ENCODE data around the gene GRIK4. TPM values are rescaled to one million over a fixed set of nuclear protein-coding genes. Genes with fewer than 3 reads are reported as not detected.
"Not testable (repeated sequence)": the region's sequence is repeated elsewhere in the genome, so short reads cannot be mapped to it uniquely, and the experiment has no call there.

Gene GRIK4
- polyA plus RNA-seq, 10 donors = 0.18 to 0.86 (median 0.36) TPM

- DNase-seq = peak; percentile 22 to 71 (median 34)
Measured at GRCh38 chr11:120985718-120986569, 474.4 kb downstream of the GRIK4 start.

GRCh38 chr11:120988603-120989002 is 477.1 kb downstream of the GRIK4 start:
- no peak for DNase-seq

DNA sequence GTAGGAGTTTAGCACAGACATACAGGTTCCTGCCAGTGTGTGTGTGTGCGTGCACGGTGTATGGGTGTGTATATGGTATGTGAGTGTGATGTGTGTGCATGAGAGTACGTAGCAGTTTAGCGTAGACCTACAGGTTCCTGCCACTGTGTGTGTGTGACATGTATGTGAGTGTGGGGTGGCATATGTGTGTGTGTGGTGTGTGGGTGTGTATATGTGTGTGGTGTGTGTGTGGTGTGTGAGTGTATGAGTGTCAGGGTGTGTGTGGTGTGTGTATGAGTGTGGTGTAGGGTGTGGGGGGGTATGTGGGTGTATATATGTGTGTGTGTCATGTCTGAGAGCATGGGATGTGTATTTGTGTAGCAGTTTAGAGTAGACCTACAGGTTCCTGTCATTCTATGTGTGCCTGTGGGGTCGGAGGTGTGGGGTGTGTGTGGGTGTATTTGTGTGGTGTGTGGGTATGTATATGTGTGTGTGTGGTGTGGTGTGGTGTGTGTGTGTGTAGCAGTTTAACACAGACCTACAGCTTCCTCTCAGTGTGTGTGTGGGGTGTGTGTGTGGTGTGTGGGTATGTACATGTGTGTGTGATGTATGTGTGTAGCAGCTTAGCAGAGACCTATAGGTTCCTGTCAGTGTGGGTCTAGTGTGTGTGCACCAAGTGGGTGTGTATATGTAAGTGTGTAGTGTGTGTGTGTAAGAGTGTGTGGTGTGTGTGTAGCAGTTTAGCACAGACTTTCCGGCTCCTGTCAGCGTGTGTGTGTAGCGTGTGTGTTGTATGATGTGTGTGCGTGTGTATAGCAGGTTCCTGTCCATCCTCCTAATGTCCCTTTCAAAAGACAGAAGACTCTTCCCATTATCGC is 480.5 kb downstream of the GRIK4 start:
- no peak for DNase-seq

- DNase-seq = no peak
Measured at GRCh38 chr11:120994091-120994859, 482.7 kb downstream of the GRIK4 start.

- DNase-seq = no peak
Measured at GRCh38 chr11:120995184-120995583, 483.6 kb downstream of the GRIK4 start.

- no peak for DNase-seq
Measured at GRCh38 chr11:120996973-120997372, 485.4 kb downstream of the GRIK4 start.

DNA sequence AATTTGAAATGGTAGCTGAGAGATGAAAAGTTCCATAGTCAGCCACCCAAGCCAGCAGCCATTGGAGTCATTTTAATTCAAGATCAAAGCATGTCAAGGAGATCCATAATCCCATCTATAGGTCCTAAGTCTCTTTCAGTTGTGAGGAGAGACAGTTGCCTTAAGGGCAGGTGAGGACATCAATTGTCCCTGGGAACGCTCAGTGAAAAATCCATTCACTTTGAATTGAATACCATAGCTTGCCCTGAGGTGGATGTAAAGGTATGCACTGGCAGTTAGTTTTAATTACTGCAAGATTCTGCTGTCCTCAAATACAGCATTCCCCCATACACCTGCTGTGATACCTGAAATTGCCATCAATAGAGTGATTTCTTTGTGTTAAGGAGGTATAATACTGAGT is 487.0 kb downstream of the GRIK4 start:
- no peak for DNase-seq

- no peak for DNase-seq
Measured at GRCh38 chr11:121004206-121004840, 492.8 kb downstream of the GRIK4 start.

DNA sequence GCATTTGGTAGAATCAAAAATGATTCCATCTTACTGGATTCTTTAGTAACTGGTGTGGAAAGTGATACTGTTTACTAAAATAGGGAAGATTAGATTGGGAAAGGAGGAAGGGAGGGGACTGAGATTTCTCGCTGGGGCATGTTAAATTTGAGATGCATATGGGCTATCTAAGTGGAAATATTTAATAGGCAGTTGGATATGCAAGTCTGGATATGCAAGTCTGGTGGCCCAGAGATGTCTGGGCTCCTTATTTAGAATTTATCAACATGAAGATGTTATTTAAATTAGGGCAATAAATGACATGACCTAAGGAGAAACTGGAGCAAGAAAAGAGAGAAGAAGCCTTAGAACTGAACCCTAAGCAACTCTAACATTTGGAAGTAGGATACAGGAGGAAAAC is 495.4 kb downstream of the GRIK4 start:
- DNase-seq = no peak

- no peak for DNase-seq
Measured at GRCh38 chr11:121008551-121008950, 497.0 kb downstream of the GRIK4 start.

DNA sequence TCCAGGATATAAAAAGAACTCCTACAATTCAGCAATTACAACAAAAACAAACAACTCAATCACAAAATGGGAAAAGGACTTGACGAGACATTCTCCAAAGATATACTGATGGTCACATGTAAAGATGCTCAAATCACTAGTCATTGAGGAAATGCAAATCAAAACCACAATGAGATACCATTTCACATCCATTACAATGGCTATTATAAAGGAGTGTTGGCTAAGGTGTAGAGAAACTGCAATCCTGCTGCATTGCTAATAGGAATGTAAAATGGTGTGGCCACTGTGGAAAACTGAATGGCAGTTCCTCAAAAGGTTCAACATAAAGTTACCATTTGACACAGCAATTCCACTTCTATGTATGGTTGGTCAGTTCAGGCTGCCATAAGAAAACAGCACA is 500.5 kb downstream of the GRIK4 start:
- DNase-seq = no peak

- no peak for DNase-seq
Measured at GRCh38 chr11:121018746-121019145, 507.2 kb downstream of the GRIK4 start.

DNA sequence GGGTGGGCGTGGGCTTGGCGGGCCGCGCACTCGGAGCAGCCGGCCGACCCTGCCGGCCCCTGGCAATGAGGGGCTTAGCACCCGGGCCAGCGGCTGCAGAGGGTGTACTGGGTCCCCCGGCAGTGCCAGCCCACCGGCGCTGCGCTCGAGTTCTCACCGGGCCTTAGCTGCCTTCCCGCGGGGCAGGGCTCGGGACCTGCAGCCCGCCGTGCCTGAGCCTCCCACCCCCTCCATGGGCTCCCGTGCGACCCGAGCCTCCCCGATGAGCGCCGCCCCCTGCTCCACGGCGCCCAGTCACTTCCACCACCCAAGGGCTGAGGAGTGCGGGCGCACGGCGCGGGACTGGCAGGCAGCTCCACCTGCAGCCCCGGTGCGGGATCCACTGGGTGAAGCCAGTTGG is 510.2 kb downstream of the GRIK4 start:
- DNase-seq = not testable (repeated sequence)

GRCh38 chr11:121023848-121024751 is 512.6 kb downstream of the GRIK4 start, which contains the start of gene TBCEL:
Gene TBCEL (plus strand): TSS chr11:121024102. CDS start chr11:121045691, 21,589 bp downstream.
- peak; percentile 77 to 95 (median 88) for DNase-seq

DNA sequence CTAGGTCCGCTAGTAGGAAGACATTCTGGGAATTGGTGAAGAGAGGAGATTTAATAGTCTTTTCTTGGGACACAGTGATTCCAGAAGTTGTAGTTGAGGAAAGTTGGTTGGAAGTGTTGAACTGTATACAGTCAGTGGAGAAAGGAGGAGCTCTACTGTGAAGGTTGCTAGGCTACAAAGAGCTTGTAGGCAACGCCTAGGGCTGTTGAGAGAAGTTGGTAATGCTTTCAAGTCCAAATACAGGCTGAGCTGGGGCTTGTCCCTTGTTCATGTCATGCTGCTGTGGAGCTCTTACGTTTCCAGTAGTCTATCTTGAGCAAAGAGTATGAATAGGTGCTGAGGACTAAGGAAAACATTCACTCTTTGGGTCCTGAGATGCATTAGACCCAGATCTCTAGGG is 513.4 kb downstream of the GRIK4 start:
- peak in 1 of 3 donors; percentile 13 for DNase-seq

DNA sequence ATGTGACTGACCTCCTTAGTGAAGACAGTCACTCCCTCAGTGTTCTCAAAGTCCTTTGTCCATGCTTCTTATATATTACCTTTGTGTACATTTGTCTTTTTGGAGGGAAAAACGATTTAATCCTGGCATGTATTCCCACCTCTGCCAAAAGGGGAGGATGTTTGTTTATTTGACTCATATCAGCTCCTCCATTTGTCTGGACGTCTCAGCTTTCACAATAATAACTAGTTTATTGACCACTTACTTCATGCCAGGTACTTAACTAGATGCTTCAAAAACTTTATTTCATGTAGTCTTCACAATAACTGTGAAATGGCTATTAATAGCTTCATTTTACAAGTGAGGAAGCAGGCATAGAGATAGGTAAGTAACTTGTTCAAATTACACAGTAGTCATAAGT is 517.6 kb downstream of the GRIK4 start:
- no peak for DNase-seq

- no peak for DNase-seq
Measured at GRCh38 chr11:121029813-121030445, 518.4 kb downstream of the GRIK4 start.

DNA sequence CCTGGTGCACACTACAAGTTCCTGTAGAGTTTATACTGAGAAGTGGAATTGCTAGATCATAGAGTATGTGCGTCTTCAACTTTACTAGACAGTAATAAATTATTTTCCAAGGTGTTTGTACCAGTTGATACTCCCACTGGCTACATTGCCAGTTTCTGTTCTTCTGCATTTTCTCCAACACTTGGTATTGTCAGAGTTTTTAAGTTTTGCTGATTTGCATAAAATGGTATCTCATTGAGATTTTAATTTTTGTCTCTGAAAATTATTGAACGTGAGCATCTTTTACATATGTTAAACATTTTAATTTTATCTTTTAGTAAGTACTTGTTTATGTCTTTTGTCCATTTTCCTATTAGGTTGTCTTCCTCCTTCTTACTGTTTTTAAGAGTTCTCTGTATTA is 519.6 kb downstream of the GRIK4 start:
- no peak for DNase-seq

- DNase-seq = not testable (repeated sequence)
Measured at GRCh38 chr11:121031648-121032047, 520.1 kb downstream of the GRIK4 start.

DNA sequence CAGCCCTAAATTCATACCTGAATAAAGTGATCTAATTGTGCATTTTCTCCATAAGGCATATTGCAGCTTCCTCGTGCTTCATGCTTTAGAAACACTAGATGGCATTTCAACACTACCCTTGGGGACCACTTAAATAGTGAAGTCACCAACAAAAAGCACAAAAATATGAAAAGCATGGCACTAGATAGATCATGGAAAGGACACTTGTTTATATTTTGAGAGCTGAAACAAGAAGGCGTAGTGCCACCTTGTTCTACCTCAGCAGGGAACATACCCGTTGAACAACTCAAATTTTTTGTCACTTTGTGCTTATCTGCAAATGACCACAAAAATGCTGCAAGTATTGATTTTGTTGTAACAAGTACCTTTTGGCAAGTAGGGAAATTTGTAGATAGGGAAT is 521.0 kb downstream of the GRIK4 start:
- no peak for DNase-seq
